Sigmoid colon (tissue), 7 donors: ENCODE results near the gene ENGASE. TPM values are rescaled to one million over a fixed set of nuclear protein-coding genes. Genes with fewer than 3 reads are reported as not detected.

Source experiments
- DNase-seq: peaks from one replicate; pipeline ENCODE4 v3.0.0-alpha.2; 2019
- H3K27ac ChIP-seq, 4 donors: fragments of 200-600 bp; sonication (generic); one replicate each; pipeline ENCODE4 v1.5.1; 2016 to 2019; ENCODE audit warnings: mild to moderate bottlenecking in 1 of 4
- H3K27me3 ChIP-seq, 3 donors: fragments of 200-600 bp; sonication (generic); one replicate each; pipeline ENCODE4 v1.5.1; 2019; ENCODE audit warnings: mild to moderate bottlenecking in 1 of 3
- H3K36me3 ChIP-seq, 4 donors: fragments of 200-600 bp; sonication (generic); one replicate each; pipeline ENCODE4 v1.5.1; 2016 to 2019
- H3K4me1 ChIP-seq, 4 donors: fragments of 200-600 bp; sonication (generic); one replicate each; pipeline ENCODE4 v1.5.1; 2017 to 2019
- H3K4me3 ChIP-seq, 4 donors: fragments of 200-600 bp; sonication (generic); one replicate each; pipeline ENCODE4 v1.5.1; 2017 to 2019; ENCODE audit warnings: mild to moderate bottlenecking in 2 of 4, moderate library complexity in 1 of 4
- H3K9me3 ChIP-seq, 4 donors: fragments of 200-600 bp in 3 of 4; sonication (generic) in 3 of 4; one replicate each; pipeline versions ENCODE4 v1.5.1 to v1.6.1; 2013 to 2019
- CTCF ChIP-seq, 4 experiments: fragments of 450-650 bp in 3 of 4; fragments of 200-600 bp in 1 of 4; IDR thresholded peaks; one replicate each; pipeline ENCODE4 v1.5.1; 2016 to 2019; ENCODE audit warnings: antibody characterized with exemption in 4 of 4, mild to moderate bottlenecking in 3 of 4, moderate library complexity in 2 of 4
- EP300 ChIP-seq, 4 donors: sonication (generic); formaldehyde crosslinking; IDR thresholded peaks; one replicate each; pipeline ENCODE4 v1.6.1; 2017; ENCODE audit warnings: antibody characterized with exemption in 4 of 4
- POLR2A ChIP-seq, 2 donors: fragments of 450-650 bp; IDR thresholded peaks; one replicate each; pipeline ENCODE4 v1.6.1; 2016; ENCODE audit warnings: antibody characterized with exemption in 2 of 2, mild to moderate bottlenecking in 2 of 2, moderate library complexity in 2 of 2
- POLR2AphosphoS5 ChIP-seq, 4 donors: sonication (generic); formaldehyde crosslinking; IDR thresholded peaks; one replicate each; pipeline ENCODE4 v1.6.1; 2017; ENCODE audit warnings: antibody characterized with exemption in 4 of 4
- WGBS, 2 donors: extraction: QIAGEN DNeasy Blood & Tissue Kit; methylation state at CpG; one replicate each; pipeline ENCODE4 v1.1.7; 2013; 5-methylcytosine and 5-hydroxymethylcytosine counted together
- intact Hi-C: fragments of 100-400 bp; cut with DNase I; formaldehyde crosslinking; loops from one replicate; pipeline ENCODE4 v1.15.1; 2023
- polyA plus RNA-seq, 3 donors: library from polyadenylated mRNA; stranded (reverse); fragments of 200-250 nt; gene quantifications; one replicate each; pipeline ENCODE4 v1.2.3, GENCODE V29; 2013
- total RNA-seq, 4 donors: library from RNA; depleted of rRNA; stranded (reverse); fragments of >200 nt; gene quantifications; one replicate each; pipeline ENCODE4 v1.1.0, GENCODE V29; 2016
- donor health status: healthy with polysubstance abuse.
- donor health status: Bipolar disorder and iron deficiency.
- donor health status: healthy.

Gene ENGASE
- total and polyA plus RNA-seq, 7 donors = 7.2 to 55.9 (median 14.3) TPM

- WGBS, 2 donors = 94 to 96% methylated on average over 8 of the region's 8 CpGs
- intact Hi-C loops = no loop called here
- Histone ChIP-seq H3K9me3 (no peaks in the 10 kb centered on the region), H3K36me3 (no peaks in the 10 kb centered on the region), H3K27me3 (no peaks in the 10 kb centered on the region), H3K4me3 (no peak overlapping the region), H3K27ac (peak overlapping the region in 3 of 4 donors; percentile 31 to 69 (median 53)), H3K4me1 (peaks cover 0 to 18% (median 2%) of the 10 kb centered on the region in 4 donors)
- TF ChIP-seq POLR2A (IDR thresholded peaks at IDR 0.05) = no peak
- no peak for TF ChIP-seq EP300 (IDR thresholded peaks at IDR 0.05)
- no peak for TF ChIP-seq CTCF (IDR thresholded peaks at IDR 0.05)
- TF ChIP-seq POLR2AphosphoS5 (IDR thresholded peaks at IDR 0.05) = no peak
- DNase-seq = peak; percentile 36
Observed at GRCh38 chr17:79039171-79039570, 35.5 kb upstream of the ENGASE start.

GRCh38 chr17:79039886-79040285 lies 34.7 kb upstream of the ENGASE start:
- intact Hi-C loops = no loop called here
- no peaks in the 10 kb centered on the region for H3K9me3 ChIP-seq
- WGBS, 2 donors = 91 to 93% methylated on average over 6 of the region's 6 CpGs
- H3K4me3 ChIP-seq = no peak overlapping the region
- TF ChIP-seq EP300 (IDR thresholded peaks at IDR 0.05) = no peak
- H3K4me1 ChIP-seq = peaks cover 0 to 10% (median 0%) of the 10 kb centered on the region in 4 donors
- H3K27me3 ChIP-seq = no peaks in the 10 kb centered on the region
- H3K27ac ChIP-seq = no peak overlapping the region
- DNase-seq = no peak
- H3K36me3 ChIP-seq = no peaks in the 10 kb centered on the region

DNA sequence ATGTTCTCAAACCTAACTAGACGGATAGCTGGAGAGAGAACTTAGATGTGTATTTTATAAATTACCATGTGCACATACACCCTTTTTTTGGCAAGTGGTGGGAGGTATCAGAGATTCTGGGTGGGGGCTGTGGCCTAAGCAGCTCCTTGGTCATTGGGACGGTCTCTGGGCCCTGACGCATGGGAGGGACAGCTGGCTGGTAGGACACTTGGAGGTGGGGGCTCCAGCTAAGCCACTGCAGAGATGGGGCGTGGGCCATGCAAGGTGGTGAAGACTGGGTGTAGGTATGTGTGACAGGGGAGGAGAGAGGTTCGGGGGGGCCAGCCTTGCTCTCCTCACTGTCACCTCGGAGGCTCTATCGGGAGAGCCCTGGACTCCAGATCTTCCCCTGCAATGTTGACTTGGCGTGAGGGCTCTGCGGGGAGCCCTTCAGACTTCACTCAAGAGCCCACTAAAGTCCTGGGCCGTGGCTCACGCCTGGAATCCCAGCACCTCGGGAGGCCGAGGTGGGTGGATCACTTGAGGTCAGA lies 33.5 kb upstream of the ENGASE start:
- H3K27ac ChIP-seq = no peak overlapping the region
- peak; percentile 64 for DNase-seq
- intact Hi-C loops = no loop called here

GRCh38 chr17:79041723-79042420 lies 32.8 kb upstream of the ENGASE start:
- Histone ChIP-seq H3K36me3 (no peaks in the 10 kb centered on the region), H3K4me3 (no peak overlapping the region), H3K27ac (no peak overlapping the region), H3K27me3 (no peaks in the 10 kb centered on the region), H3K4me1 (peaks cover 0 to 15% (median 7%) of the 10 kb centered on the region in 4 donors), H3K9me3 (no peaks in the 10 kb centered on the region)
- peak; percentile 62 for DNase-seq
- TF ChIP-seq POLR2AphosphoS5 (IDR thresholded peaks at IDR 0.05) (no peak), POLR2A (IDR thresholded peaks at IDR 0.05) (no peak), CTCF (IDR thresholded peaks at IDR 0.05) (no peak), EP300 (IDR thresholded peaks at IDR 0.05) (no peak)
- intact Hi-C loops = loop anchor here (1.0 kb wide), 1 partner anchor 23 kb away; no protein-coding TSS in a partner anchor
- 86 to 91% methylated on average over 29 of the region's 29 CpGs for WGBS, 2 donors

More for the DNA sequence above, 33.5 kb upstream of the ENGASE start:
- no peaks in the 10 kb centered on the region for H3K36me3 ChIP-seq
- H3K4me1 ChIP-seq = peaks cover 0 to 13% (median 2%) of the 10 kb centered on the region in 4 donors
- no peak overlapping the region for H3K4me3 ChIP-seq
- H3K9me3 ChIP-seq = no peaks in the 10 kb centered on the region
- no peaks in the 10 kb centered on the region for H3K27me3 ChIP-seq
- no peak for TF ChIP-seq POLR2A (IDR thresholded peaks at IDR 0.05)
- TF ChIP-seq EP300 (IDR thresholded peaks at IDR 0.05) = no peak
- no peak for TF ChIP-seq POLR2AphosphoS5 (IDR thresholded peaks at IDR 0.05)
- no peak for TF ChIP-seq CTCF (IDR thresholded peaks at IDR 0.05)
- WGBS, 2 donors = 89 to 93% methylated on average over 13 of the region's 13 CpGs

DNA sequence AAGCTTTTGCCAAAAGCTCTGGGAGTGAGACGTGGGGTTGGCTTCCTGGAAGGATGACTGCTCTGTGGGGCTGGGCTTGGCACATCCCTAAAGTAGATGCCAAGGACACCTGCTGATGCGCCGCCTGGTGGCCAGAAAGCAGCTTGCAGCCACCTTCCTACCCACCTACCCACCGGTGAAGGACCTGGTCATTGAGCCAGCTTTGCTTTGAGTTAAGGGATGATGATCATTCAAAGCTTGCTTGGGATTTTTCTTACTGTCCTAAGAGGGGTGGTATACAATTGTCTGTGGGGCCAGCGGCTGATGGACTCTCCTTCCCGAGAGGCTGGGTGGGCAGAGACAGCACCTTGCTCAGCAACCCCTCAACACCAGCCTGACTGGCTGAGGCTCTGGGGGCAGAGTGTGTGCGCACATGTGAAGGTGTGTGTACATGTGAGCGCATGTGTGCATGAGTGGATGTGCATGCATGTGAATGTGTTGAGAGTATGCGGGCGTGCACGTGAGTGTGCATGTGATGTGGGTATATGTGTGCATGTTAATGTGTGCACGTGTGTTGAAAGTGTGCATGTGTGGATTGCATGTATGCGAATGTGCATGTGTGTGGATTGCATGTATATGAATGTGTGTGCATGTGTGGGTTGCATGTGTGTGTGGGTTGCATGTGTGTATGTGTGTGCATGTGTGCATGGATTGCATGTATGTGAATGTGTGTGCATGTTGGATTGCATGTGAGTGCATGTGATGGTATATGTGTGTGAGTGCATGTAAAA lies 32.0 kb upstream of the ENGASE start:
- peak; percentile 83 for DNase-seq
- Histone ChIP-seq H3K27me3 (no peaks in the 10 kb centered on the region), H3K36me3 (peaks cover 0 to 4% (median 0%) of the 10 kb centered on the region in 4 donors), H3K27ac (no peak overlapping the region), H3K4me3 (no peak overlapping the region), H3K4me1 (peaks cover 0 to 15% (median 7%) of the 10 kb centered on the region in 4 donors), H3K9me3 (no peaks in the 10 kb centered on the region)
- TF ChIP-seq CTCF (IDR thresholded peaks at IDR 0.05) (peak; percentile 65 to 91 (median 88)), EP300 (IDR thresholded peaks at IDR 0.05) (no peak), POLR2A (IDR thresholded peaks at IDR 0.05) (no peak), POLR2AphosphoS5 (IDR thresholded peaks at IDR 0.05) (peak in 1 of 4 donors; percentile 21)
- WGBS, 2 donors = 59 to 61% methylated on average over 13 of the region's 13 CpGs
- intact Hi-C loops = loop anchor here (1.0 kb wide), 1 partner anchor 23 kb away; no protein-coding TSS in a partner anchor
